Peyer's patch (tissue), 4 donors: ENCODE data around the gene MYH3. TPM values are rescaled to one million over a fixed set of nuclear protein-coding genes. Genes with fewer than 3 reads are reported as not detected.

Experiments
- DNase-seq, 3 donors: peaks; one replicate each; pipeline ENCODE4 v3.0.0-alpha.2; 2017 to 2019
- H3K27ac ChIP-seq, 4 donors: fragments of 200-600 bp; sonication (generic); one replicate each; pipeline ENCODE4 v1.5.1; 2016 to 2019
- H3K27me3 ChIP-seq, 2 donors: fragments of 200-600 bp; sonication (generic); one replicate each; pipeline ENCODE4 v1.5.1; 2019
- H3K36me3 ChIP-seq, 3 donors: fragments of 200-600 bp; sonication (generic); one replicate each; pipeline ENCODE4 v1.5.1; 2016 to 2019
- H3K4me1 ChIP-seq, 4 donors: fragments of 200-600 bp; sonication (generic); one replicate each; pipeline ENCODE4 v1.5.1; 2016 to 2019
- H3K4me3 ChIP-seq, 4 donors: fragments of 200-600 bp; sonication (generic); 1 replicate in 3 of 4; 2 replicates in 1 of 4; pipeline ENCODE4 v1.5.1; 2016 to 2019; ENCODE audit warnings: mild to moderate bottlenecking in 1 of 4
- H3K9me3 ChIP-seq, 4 donors: fragments of 200-600 bp; sonication (generic); one replicate each; pipeline ENCODE4 v1.5.1; 2016 to 2019; ENCODE audit warnings: mild to moderate bottlenecking in 1 of 4
- CTCF ChIP-seq, 6 experiments: fragments of 450-650 bp in 4 of 6; fragments of 200-600 bp in 2 of 6; sonication (generic) in 1 of 6; IDR thresholded peaks; one replicate each; pipeline ENCODE4 v1.5.1; 2017 to 2019; ENCODE audit warnings: antibody characterized with exemption in 6 of 6, mild to moderate bottlenecking in 3 of 6, moderate library complexity in 1 of 6
- POLR2A ChIP-seq, 2 donors: fragments of 450-650 bp; IDR thresholded peaks; one replicate each; pipeline ENCODE4 v1.5.1; 2017; ENCODE audit warnings: antibody characterized with exemption in 2 of 2, mild to moderate bottlenecking in 2 of 2, moderate library complexity in 2 of 2
- total RNA-seq, 4 donors: library from RNA; depleted of rRNA; stranded (reverse); fragments of >200 nt; gene quantifications; one replicate each; pipeline ENCODE4 v1.1.0, GENCODE V29; 2016

The MYH3 gene
- total RNA-seq, 4 donors from 2014 or later = 3.7 to 32.2 (median 8.4) TPM

GRCh38 chr17:10661437-10661836, 4.3 kb upstream of the MYH3 start:
- no peaks in the 10 kb centered on the region for H3K36me3 ChIP-seq
- no peaks in the 10 kb centered on the region for H3K9me3 ChIP-seq
- H3K4me1 ChIP-seq = no peaks in the 10 kb centered on the region
- no peaks in the 10 kb centered on the region for H3K27me3 ChIP-seq
- DNase-seq = no peak
- H3K27ac ChIP-seq = no peak overlapping the region
- TF ChIP-seq CTCF (IDR thresholded peaks at IDR 0.05) (no peak), POLR2A (IDR thresholded peaks at IDR 0.05) (no peak)
- no peak overlapping the region for H3K4me3 ChIP-seq

- H3K4me3 ChIP-seq = no peak overlapping the region
- H3K36me3 ChIP-seq = no peaks in the 10 kb centered on the region
- TF ChIP-seq POLR2A (IDR thresholded peaks at IDR 0.05) (no peak), CTCF (IDR thresholded peaks at IDR 0.05) (no peak)
- no peaks in the 10 kb centered on the region for H3K27me3 ChIP-seq
- DNase-seq = no peak
- no peaks in the 10 kb centered on the region for H3K4me1 ChIP-seq
- H3K27ac ChIP-seq = no peak overlapping the region
- no peaks in the 10 kb centered on the region for H3K9me3 ChIP-seq
These were observed 770 bp upstream of the MYH3 start for GRCh38 chr17:10657879-10658278.

- Histone ChIP-seq H3K27me3 (no peaks in the 10 kb centered on the region), H3K9me3 (no peaks in the 10 kb centered on the region), H3K36me3 (no peaks in the 10 kb centered on the region), H3K27ac (no peak overlapping the region), H3K4me1 (no peaks in the 10 kb centered on the region), H3K4me3 (no peak overlapping the region)
- no peak for DNase-seq
- TF ChIP-seq CTCF (IDR thresholded peaks at IDR 0.05) = no peak
- no peak for TF ChIP-seq POLR2A (IDR thresholded peaks at IDR 0.05)
These were observed 3.1 kb downstream of the MYH3 start for GRCh38 chr17:10653987-10654386.

- Histone ChIP-seq H3K9me3 (no peaks in the 10 kb centered on the region), H3K36me3 (no peaks in the 10 kb centered on the region), H3K4me3 (no peak overlapping the region), H3K27me3 (no peaks in the 10 kb centered on the region), H3K27ac (no peak overlapping the region), H3K4me1 (no peaks in the 10 kb centered on the region)
- TF ChIP-seq POLR2A (IDR thresholded peaks at IDR 0.05) (no peak), CTCF (IDR thresholded peaks at IDR 0.05) (no peak)
- no peak for DNase-seq
These were observed 4.0 kb downstream of the MYH3 start for GRCh38 chr17:10652984-10653659.

GRCh38 chr17:10651927-10652326, 5.2 kb downstream of the MYH3 start:
- TF ChIP-seq CTCF (IDR thresholded peaks at IDR 0.05) = no peak
- TF ChIP-seq POLR2A (IDR thresholded peaks at IDR 0.05) = no peak
- H3K27me3 ChIP-seq = no peaks in the 10 kb centered on the region
- H3K27ac ChIP-seq = no peak overlapping the region
- no peak overlapping the region for H3K4me3 ChIP-seq
- H3K36me3 ChIP-seq = no peaks in the 10 kb centered on the region
- no peaks in the 10 kb centered on the region for H3K9me3 ChIP-seq
- DNase-seq = no peak
- H3K4me1 ChIP-seq = no peaks in the 10 kb centered on the region

- Histone ChIP-seq H3K9me3 (no peaks in the 10 kb centered on the region), H3K36me3 (peaks cover 0 to 3% (median 0%) of the 10 kb centered on the region in 3 donors), H3K27me3 (no peaks in the 10 kb centered on the region), H3K4me3 (no peak overlapping the region), H3K27ac (no peak overlapping the region), H3K4me1 (no peaks in the 10 kb centered on the region)
- TF ChIP-seq POLR2A (IDR thresholded peaks at IDR 0.05) = no peak
- no peak for TF ChIP-seq CTCF (IDR thresholded peaks at IDR 0.05)
- no peak for DNase-seq
These were observed 7.5 kb downstream of the MYH3 start for GRCh38 chr17:10649602-10650001.
